NCI-H460 (cell line): Measurements from ENCODE around the gene HSPA13. TPM values are rescaled to one million over a fixed set of nuclear protein-coding genes. Genes with fewer than 3 reads are reported as not detected.

Experiments used
- total RNA-seq: library from RNA; depleted of rRNA; stranded (reverse); fragments of >200 nt; shearing (Covaris generic); gene quantifications from 2 replicates; pipeline ENCODE4 v1.2.3, GENCODE V29; 2014; rRNA removed

Gene HSPA13
- total RNA-seq, 1 experiment from 2014 or later = 107 TPM

Other genes with a start within 250 kb of the HSPA13 start
- gene LIPI, start 172.2 kb downstream of the HSPA13 start, total RNA-seq = not detected in 2 replicates
- gene RBM11, start 167.0 kb downstream of the HSPA13 start, total RNA-seq = 1.3 and 1.8 TPM in 2 replicates
- gene SAMSN1, start 163.2 kb upstream of the HSPA13 start, total RNA-seq = not detected in 2 replicates